Effector memory CD8-positive, alpha-beta T cell (primary cell): ENCODE data around the gene SMOC2.
"Not testable (repeated sequence)": the region's sequence is repeated elsewhere in the genome, so short reads cannot be mapped to it uniquely, and the experiment has no call there.

Experiments
- ATAC-seq: fragments of 150-1000 bp; cut with Tn5 transposase; replicated peaks from 2 replicates; pipeline ENCODE4 v1.10.0; 2021; ENCODE audit warnings: mild to moderate bottlenecking, moderate library complexity
- DNase-seq, 3 experiments: peaks; one replicate each; pipeline ENCODE4 v3.0.0; 2021
- H3K27ac Mint-ChIP-seq, 2 donors: one replicate each; pipeline ENCODE4 v1.8.0; 2022; ENCODE audit warnings: mild to moderate bottlenecking in 2 of 2, mixed read lengths in 2 of 2, moderate library complexity in 2 of 2
- H3K27me3 Mint-ChIP-seq, 2 donors: one replicate each; pipeline ENCODE4 v1.8.0; 2022; ENCODE audit warnings: mixed read lengths in 2 of 2
- H3K36me3 Mint-ChIP-seq: one replicate; pipeline ENCODE4 v1.8.0; 2022; ENCODE audit warnings: mild to moderate bottlenecking, moderate library complexity, mixed read lengths; ENCODE audit not compliant: insufficient read depth
- H3K4me1 Mint-ChIP-seq, 2 donors: one replicate each; pipeline ENCODE4 v1.8.0; 2022; ENCODE audit warnings: low read depth in 2 of 2, mixed read lengths in 2 of 2
- H3K4me3 Mint-ChIP-seq, 2 donors: one replicate each; pipeline ENCODE4 v1.8.0; 2022; ENCODE audit warnings: mild to moderate bottlenecking in 2 of 2, mixed read lengths in 2 of 2, moderate library complexity in 2 of 2
- H3K9me3 Mint-ChIP-seq, 2 donors: one replicate each; pipeline ENCODE4 v1.8.0; 2022; ENCODE audit warnings: mixed read lengths in 2 of 2

SMOC2 gene

GRCh38 chr6:168610966-168611365 lies 170.0 kb downstream of the SMOC2 start:
- H3K4me1 Mint-ChIP-seq, H3K9me3 Mint-ChIP-seq, ATAC-seq, H3K36me3 Mint-ChIP-seq, DNase-seq, H3K4me3 Mint-ChIP-seq, H3K27ac Mint-ChIP-seq: not testable (repeated sequence)
- H3K27me3 Mint-ChIP-seq, result peaks cover 2 to 18% of the 10 kb centered on the region in 2 donors

- peaks cover 0 to 3% of the 10 kb centered on the region in 2 donors for H3K4me1 Mint-ChIP-seq
- no peak overlapping the region for H3K27ac Mint-ChIP-seq
- no peak for DNase-seq
- ATAC-seq, result no peak
- H3K27me3 Mint-ChIP-seq, result peaks cover 0 to 16% of the 10 kb centered on the region in 2 donors
- no peaks in the 10 kb centered on the region for H3K36me3 Mint-ChIP-seq
- no peak overlapping the region for H3K4me3 Mint-ChIP-seq
- peaks cover 0 to 6% of the 10 kb centered on the region in 2 donors for H3K9me3 Mint-ChIP-seq
These were observed 170.7 kb downstream of the SMOC2 start for GRCh38 chr6:168611691-168612090.

GRCh38 chr6:168612586-168612985 lies 171.6 kb downstream of the SMOC2 start:
- H3K27ac Mint-ChIP-seq, result no peak overlapping the region
- H3K4me1 Mint-ChIP-seq, result peaks cover 0 to 3% of the 10 kb centered on the region in 2 donors
- H3K9me3 Mint-ChIP-seq, result peaks cover 0 to 6% of the 10 kb centered on the region in 2 donors
- peaks cover 0 to 7% of the 10 kb centered on the region in 2 donors for H3K27me3 Mint-ChIP-seq
- no peaks in the 10 kb centered on the region for H3K36me3 Mint-ChIP-seq
- H3K4me3 Mint-ChIP-seq, result no peak overlapping the region
- DNase-seq, result no peak
- ATAC-seq, result no peak

GRCh38 chr6:168615837-168616236 lies 174.9 kb downstream of the SMOC2 start:
- no peak for ATAC-seq
- Mint-ChIP-seq H3K36me3 (no peaks in the 10 kb centered on the region), H3K27me3 (peaks cover 6 to 11% of the 10 kb centered on the region in 2 donors), H3K9me3 (peaks cover 0 to 6% of the 10 kb centered on the region in 2 donors), H3K27ac (peak overlapping the region in 1 of 2 donors; percentile 77), H3K4me3 (no peak overlapping the region), H3K4me1 (peaks cover 8 to 10% of the 10 kb centered on the region in 2 donors)
- no peak for DNase-seq

GRCh38 chr6:168616816-168617765 lies 176.1 kb downstream of the SMOC2 start:
- DNase-seq, result no peak
- Mint-ChIP-seq H3K36me3 (no peaks in the 10 kb centered on the region), H3K9me3 (peaks cover 0 to 6% of the 10 kb centered on the region in 2 donors), H3K27me3 (peaks cover 6 to 11% of the 10 kb centered on the region in 2 donors), H3K27ac (peak overlapping the region in 1 of 2 donors; percentile 49), H3K4me3 (no peak overlapping the region), H3K4me1 (peaks cover 8 to 10% of the 10 kb centered on the region in 2 donors)
- no peak for ATAC-seq

- Mint-ChIP-seq H3K9me3 (peaks cover 0 to 5% of the 10 kb centered on the region in 2 donors), H3K4me1 (peaks cover 8 to 10% of the 10 kb centered on the region in 2 donors), H3K4me3 (no peak overlapping the region), H3K36me3 (no peaks in the 10 kb centered on the region), H3K27me3 (peaks cover 6 to 11% of the 10 kb centered on the region in 2 donors), H3K27ac (peak overlapping the region in 1 of 2 donors; percentile 72)
- no peak for DNase-seq
- no peak for ATAC-seq
These were observed 177.7 kb downstream of the SMOC2 start for GRCh38 chr6:168618546-168619315.

- Mint-ChIP-seq H3K4me1 (peaks cover 8 to 10% of the 10 kb centered on the region in 2 donors), H3K27ac (peak overlapping the region in 1 of 2 donors; percentile 57), H3K27me3 (peaks cover 6 to 11% of the 10 kb centered on the region in 2 donors), H3K9me3 (peaks cover 0 to 5% of the 10 kb centered on the region in 2 donors), H3K4me3 (peak overlapping the region in 1 of 2 donors; percentile 3), H3K36me3 (no peaks in the 10 kb centered on the region)
- DNase-seq (no peak), ATAC-seq (peak; percentile 62)
These were observed 178.8 kb downstream of the SMOC2 start for GRCh38 chr6:168619560-168620314.

GRCh38 chr6:168620578-168620977 lies 179.6 kb downstream of the SMOC2 start:
- H3K4me1 Mint-ChIP-seq, result peaks cover 5 to 10% of the 10 kb centered on the region in 2 donors
- H3K9me3 Mint-ChIP-seq, result peaks cover 0 to 1% of the 10 kb centered on the region in 2 donors
- DNase-seq, result no peak
- no peaks in the 10 kb centered on the region for H3K36me3 Mint-ChIP-seq
- no peak for ATAC-seq
- H3K27ac Mint-ChIP-seq, result no peak overlapping the region
- peaks cover 6 to 11% of the 10 kb centered on the region in 2 donors for H3K27me3 Mint-ChIP-seq
- no peak overlapping the region for H3K4me3 Mint-ChIP-seq

- H3K36me3 Mint-ChIP-seq, result no peaks in the 10 kb centered on the region
- H3K27ac Mint-ChIP-seq, result no peak overlapping the region
- H3K27me3 Mint-ChIP-seq, result peaks cover 2 to 11% of the 10 kb centered on the region in 2 donors
- no peak for ATAC-seq
- no peak for DNase-seq
- H3K4me3 Mint-ChIP-seq, result no peak overlapping the region
- no peaks in the 10 kb centered on the region for H3K9me3 Mint-ChIP-seq
- H3K4me1 Mint-ChIP-seq, result peaks cover 5 to 10% of the 10 kb centered on the region in 2 donors
These were observed 182.8 kb downstream of the SMOC2 start for GRCh38 chr6:168623736-168624135.

GRCh38 chr6:168624540-168624939 lies 183.6 kb downstream of the SMOC2 start:
- no peak for DNase-seq
- no peak overlapping the region for H3K4me3 Mint-ChIP-seq
- peaks cover 0 to 10% of the 10 kb centered on the region in 2 donors for H3K27me3 Mint-ChIP-seq
- H3K9me3 Mint-ChIP-seq, result no peaks in the 10 kb centered on the region
- ATAC-seq, result no peak
- peaks cover 2 to 5% of the 10 kb centered on the region in 2 donors for H3K4me1 Mint-ChIP-seq
- no peak overlapping the region for H3K27ac Mint-ChIP-seq
- H3K36me3 Mint-ChIP-seq, result no peaks in the 10 kb centered on the region

- Mint-ChIP-seq H3K27me3 (peaks cover 0 to 6% of the 10 kb centered on the region in 2 donors), H3K9me3 (no peaks in the 10 kb centered on the region), H3K4me1 (peaks cover 0 to 1% of the 10 kb centered on the region in 2 donors), H3K27ac (no peak overlapping the region), H3K4me3 (no peak overlapping the region), H3K36me3 (no peaks in the 10 kb centered on the region)
- DNase-seq (no peak), ATAC-seq (no peak)
These were observed 184.0 kb downstream of the SMOC2 start for GRCh38 chr6:168624948-168625347.

- DNase-seq, result no peak
- H3K27me3 Mint-ChIP-seq, result no peaks in the 10 kb centered on the region
- no peaks in the 10 kb centered on the region for H3K4me1 Mint-ChIP-seq
- H3K36me3 Mint-ChIP-seq, result no peaks in the 10 kb centered on the region
- no peak overlapping the region for H3K4me3 Mint-ChIP-seq
- ATAC-seq, result no peak
- H3K27ac Mint-ChIP-seq, result no peak overlapping the region
- H3K9me3 Mint-ChIP-seq, result no peaks in the 10 kb centered on the region
These were observed 184.6 kb downstream of the SMOC2 start for GRCh38 chr6:168625602-168626001.
